Ishikawa (cell line): ENCODE measurements around the gene TNS1.

Experiments used
- CEBPB ChIP-seq: IDR thresholded peaks from 2 replicates; pipeline ENCODE4 v1.6.1; 2012
- CREB1 ChIP-seq: IDR thresholded peaks from 2 replicates; pipeline ENCODE4 v1.6.1; 2012; ENCODE audit warnings: low read depth
- EGR1 ChIP-seq: IDR thresholded peaks from 2 replicates; pipeline ENCODE4 v1.6.1; 2012
- EP300 ChIP-seq: IDR thresholded peaks from 2 replicates; pipeline ENCODE4 v1.6.1; 2012; ENCODE audit warnings: borderline replicate concordance
- FOXM1 ChIP-seq: IDR thresholded peaks from 2 replicates; pipeline ENCODE4 v1.6.1; 2012; ENCODE audit warnings: low read depth, borderline replicate concordance
- MAX ChIP-seq: IDR thresholded peaks from 2 replicates; pipeline ENCODE4 v1.6.1; 2012
- NFIC ChIP-seq: IDR thresholded peaks from 2 replicates; pipeline ENCODE4 v1.6.1; 2012
- RAD21 ChIP-seq: IDR thresholded peaks from 2 replicates; pipeline ENCODE4 v1.6.1; 2012; ENCODE audit warnings: low read depth
- REST ChIP-seq: IDR thresholded peaks from 2 replicates; pipeline ENCODE4 v1.6.1; 2012; ENCODE audit warnings: low read depth, mild to moderate bottlenecking
- TCF12 ChIP-seq: IDR thresholded peaks from 2 replicates; pipeline ENCODE4 v1.6.1; 2012; ENCODE audit warnings: low read depth
- TEAD4 ChIP-seq: IDR thresholded peaks from 2 replicates; pipeline ENCODE4 v1.6.1; 2012
- YY1 ChIP-seq: IDR thresholded peaks from 2 replicates; pipeline ENCODE4 v1.6.1; 2012; ENCODE audit warnings: low read depth

- no peak for TF ChIP-seq TCF12
- TF ChIP-seq EP300, result no peak
- TF ChIP-seq NFIC, result no peak
- no peak for TF ChIP-seq RAD21
- TF ChIP-seq TEAD4, result no peak
- no peak for TF ChIP-seq REST
- TF ChIP-seq CREB1, result no peak
- TF ChIP-seq MAX, result no peak
- no peak for TF ChIP-seq CEBPB
- TF ChIP-seq FOXM1, result no peak
- TF ChIP-seq YY1, result no peak
- no peak for TF ChIP-seq EGR1
Observed at GRCh38 chr2:217979151-217979811, 23.5 kb downstream of the TNS1 start.
